ENCODE results near the gene ERVK3-1. TPM values are rescaled to one million over a fixed set of nuclear protein-coding genes. Genes with fewer than 3 reads are reported as not detected.

The ERVK3-1 gene
- total and polyA plus RNA-seq, 2 of the 8 experiments (the other 6 are each of a cell fraction or from before 2014, with no cell fraction given) = 29.9 to 31.5 TPM

- Histone ChIP-seq H3K9ac (replicated peaks in 1 of 4; ENCODE audit: extremely low read depth in 1 of 4, low read depth in 3 of 4, low read length in 3 of 4) (peak within 1 kb of the TSS; percentile 82 to 86 (median 84)), H4K20me1 (replicated peaks in 1 of 2; ENCODE audit: control insufficient read depth in 1 of 2, insufficient read depth in 2 of 2, low read length in 2 of 2) (peaks cover 0 to 5% of the 10 kb centered on the region in 2 experiments), H3K4ac (replicated peaks; ENCODE audit: insufficient read length, low read depth, low read length) (peak within 1 kb of the TSS; percentile 90), H3K18ac (ENCODE audit: extremely low read depth, low read length) (peak within 1 kb of the TSS; percentile 96), H3K36me3 (ENCODE audit: control insufficient read depth in 2 of 4, insufficient read depth in 4 of 4, low read length in 3 of 4) (no peaks in the 10 kb centered on the region), H4K91ac (replicated peaks; ENCODE audit: insufficient read length, low read length) (no peak within 1 kb of the TSS), H3K23me2 (ENCODE audit: low read depth, low read length) (peaks cover 12% of the 10 kb centered on the region), H4K8ac (ENCODE audit: extremely low read depth, insufficient read depth, low read length) (peak within 1 kb of the TSS; percentile 88), H3K23ac (ENCODE audit: insufficient read length) (no peak within 1 kb of the TSS), H4K5ac (ENCODE audit: insufficient read length, low read depth, low read length) (peak within 1 kb of the TSS; percentile 82), H2BK12ac (ENCODE audit: low read depth, low read length) (no peak within 1 kb of the TSS), H3K14ac (ENCODE audit: insufficient read length) (no peak within 1 kb of the TSS), H3K4me2 (ENCODE audit: insufficient read depth in 1 of 2, low read depth in 2 of 2, low read length in 2 of 2) (peak within 1 kb of the TSS; percentile 74 to 95), H2BK20ac (ENCODE audit: low read length) (no peak within 1 kb of the TSS), H3K79me2 (ENCODE audit: control insufficient read depth in 1 of 2, insufficient read depth in 2 of 2, low read length in 2 of 2) (peaks cover 0 to 15% of the 10 kb centered on the region in 2 experiments; a peak in 2 of 4 replicates), H3K56ac (replicated peaks; ENCODE audit: insufficient read length, low read depth, low read length) (no peak within 1 kb of the TSS), H2AFZ (ENCODE audit: low read length) (peak within 1 kb of the TSS; percentile 97), H3K27ac (ENCODE audit: low read depth, low read length) (peak within 1 kb of the TSS; percentile 65; the same call in 1 of the 2 replicates), H2BK5ac (ENCODE audit: low read depth, low read length) (peak within 1 kb of the TSS; percentile 66; the same call in 1 of the 2 replicates), H2BK15ac (ENCODE audit: low read length) (0 out of 2 replicates have a peak within 1 kb of the TSS, but pooled peaks have one; percentile 76), H2AK5ac (ENCODE audit: low read depth, low read length) (no peak within 1 kb of the TSS), H3K4me1 (replicated peaks in 1 of 4; ENCODE audit: control insufficient read depth in 3 of 4, insufficient read depth in 4 of 4, low read length in 3 of 4) (no peaks in the 10 kb centered on the region), H3K4me3 (ENCODE audit: extremely low read depth in 1 of 4, insufficient read depth in 2 of 4, low read depth in 3 of 4, low read length in 4 of 4) (peak within 1 kb of the TSS; percentile 72 to 98 (median 88)), H2BK120ac (replicated peaks; ENCODE audit: low read depth, low read length) (no peak within 1 kb of the TSS), H3K9me3 (ENCODE audit: insufficient read depth in 2 of 2, low read depth in 1 of 2, low read length in 1 of 2) (no peaks in the 10 kb centered on the region), H3K79me1 (ENCODE audit: low read depth, low read length) (peaks cover 11% of the 10 kb centered on the region), H3K27me3 (replicated peaks in 1 of 4; ENCODE audit: control insufficient read depth in 3 of 4, extremely low read depth in 1 of 4, insufficient read depth in 3 of 4, low read length in 3 of 4) (0 out of 7 replicates have a peak, but pooled peaks cover 0 to 3% (median 0%) of the 10 kb centered on the region in 4 experiments)
- CTCF ChIA-PET (ENCODE audit: partially characterized antibody) = interaction anchor here (0.9 to 3.4 kb wide), 4 partner anchors 11 to 47 kb away, joined by 3 to 14 read pairs (median 6); no protein-coding TSS in a partner anchor
- peak; percentile 72 to 94 for DNase-seq (ENCODE audit: low read depth in 1 of 2, low spot score in 2 of 2)
- FAIRE-seq = no peak
- POLR2A ChIA-PET (ENCODE audit: partially characterized antibody) = interaction anchor here (0.6 to 2.1 kb wide), 27 partner anchors 10 to 217 kb away, joined by 3 to 20 read pairs (median 3); partner anchors contain the start of genes ERVK3-1, RPS5, TRIM28 and ZBTB45
- 4% methylated on average over 62 of the region's 62 CpGs; no CpG with 5 or more reads in 1 of the 2 experiments for WGBS, 2 experiments (ENCODE audit: extremely low coverage in 1 of 2, insufficient coverage in 1 of 2, insufficient read length in 1 of 2, insufficient replicate concordance in 2 of 2, low coverage in 1 of 2, low lambda C conversion rate in 2 of 2, missing lambda C conversion rate in 1 of 2)
- peak; percentile 60; the same call in 1 of the 2 replicates for TF ChIP-seq ATF2 (IDR thresholded peaks at IDR 0.05; ENCODE audit: low read length)
- TF ChIP-seq EZH2 (IDR thresholded peaks at IDR 0.05; ENCODE audit: low read depth, low read length, severe bottlenecking) = no peak
- TF ChIP-seq KDM5A (IDR thresholded peaks at IDR 0.05; ENCODE audit: low read length) = peak; percentile 81; the same call in 1 of the 2 replicates
- TF ChIP-seq TAF7 (optimal IDR thresholded peaks at IDR 0.05; ENCODE audit: borderline replicate concordance, low read depth, low read length) = peak; percentile 78
- no peak for TF ChIP-seq RAD21 (IDR thresholded peaks at IDR 0.05 in 1 of 2, conservative IDR thresholded peaks at IDR 0.05 in 1 of 2; ENCODE audit: low read depth in 2 of 2, low read length in 2 of 2)
- TF ChIP-seq SIX5 (IDR thresholded peaks at IDR 0.05; ENCODE audit: low read depth, low read length) = peak; percentile 99
- no peak for TF ChIP-seq BRCA1 (IDR thresholded peaks at IDR 0.05; ENCODE audit: low read depth, low read length)
- peak in 1 of 2 experiments; percentile 87; a peak in 2 of 4 replicates for TF ChIP-seq HDAC2 (IDR thresholded peaks at IDR 0.05; ENCODE audit: borderline replicate concordance in 1 of 2, low read depth in 2 of 2, low read length in 2 of 2)
Observed at GRCh38 chr19:58326914-58327726, 21.9 kb downstream of the ERVK3-1 start, which contains the start of gene ZSCAN22. TSS of gene ZSCAN22 (plus strand) at chr19:58326994. CDS start at chr19:58334803, 7,809 bp downstream.
